ENCODE measurements around the gene ATP5ME. TPM values are rescaled to one million over a fixed set of nuclear protein-coding genes. Genes with fewer than 3 reads are reported as not detected.
"Not testable (repeated sequence)": the region's sequence is repeated elsewhere in the genome, so short reads cannot be mapped to it uniquely, and the experiment has no call there.

The ATP5ME gene
- total RNA-seq, 2 donors from 2014 or later, result 383 to 496 TPM

GRCh38 chr4:706083-706633 lies 32.1 kb upstream of the ATP5ME start:
- intact Hi-C loops (cut with DNase I, micrococcal nuclease); ATAC-seq; DNase-seq: not testable (repeated sequence)

DNA sequence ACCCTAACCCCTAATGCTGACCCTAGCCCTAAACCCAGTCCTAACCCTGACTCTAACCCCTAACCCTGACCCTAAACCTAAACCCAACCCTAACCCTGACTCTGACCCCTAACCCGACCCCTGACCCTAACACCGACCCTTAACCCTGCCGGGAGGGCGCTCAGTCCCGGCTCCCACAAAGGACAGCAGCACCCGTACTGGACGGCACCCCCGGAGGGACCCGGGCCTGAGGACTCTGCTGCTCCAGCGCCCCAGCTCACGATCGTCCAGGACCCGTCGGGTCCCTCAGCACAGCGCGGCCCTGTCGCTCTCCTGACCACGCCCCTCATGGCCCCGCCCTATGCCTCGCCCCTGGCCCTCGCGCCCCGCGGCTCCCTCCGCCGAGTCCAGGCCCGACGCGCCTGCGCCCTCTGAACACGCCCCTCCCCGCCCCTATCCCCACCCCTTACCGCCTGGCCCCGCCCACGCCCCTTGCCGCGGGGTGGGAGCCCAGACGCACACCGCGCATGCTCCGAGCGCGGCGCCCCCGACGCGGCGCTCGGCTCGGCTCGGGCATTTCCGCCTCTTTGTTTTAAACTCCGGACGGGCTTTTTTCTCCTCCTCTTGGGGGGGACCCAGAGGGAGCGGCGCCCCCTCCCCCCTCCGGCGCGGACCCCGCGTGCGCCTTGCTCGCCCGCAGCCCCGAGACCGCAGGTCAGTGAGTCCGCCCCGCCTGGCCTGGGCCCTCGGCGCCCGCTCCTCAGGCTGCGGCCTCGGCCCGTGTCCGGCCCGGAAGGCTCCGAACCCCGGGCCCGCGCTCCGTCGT lies 31.4 kb upstream of the ATP5ME start, which contains the start of gene PCGF3:
Gene PCGF3 (plus strand): TSS at position 555 of the 805 bp plus-strand sequence. CDS start 27,849 bp downstream, outside the sequence.
- intact Hi-C loops (cut with DNase I, micrococcal nuclease), result no loop called here
- ATAC-seq (peak; percentile 94), DNase-seq (peak; percentile 96 to 99)

DNA sequence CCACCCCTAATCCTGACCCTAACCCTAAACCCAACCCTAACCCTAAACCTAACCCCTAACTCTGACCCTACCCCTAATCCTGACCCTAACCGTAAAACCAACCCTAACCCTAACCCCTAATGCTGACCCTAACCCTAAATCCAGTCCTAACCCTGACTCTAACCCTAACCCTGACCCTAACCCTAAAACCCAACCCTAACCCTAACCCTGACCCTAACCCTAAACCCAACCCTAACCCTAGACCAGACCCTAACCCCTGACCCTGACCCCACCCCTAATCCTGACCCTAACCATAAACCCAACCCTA lies 30.8 kb upstream of the ATP5ME start:
- ATAC-seq, result no peak
- intact Hi-C loops (cut with DNase I, micrococcal nuclease), result no loop called here
- no peak for DNase-seq

DNA sequence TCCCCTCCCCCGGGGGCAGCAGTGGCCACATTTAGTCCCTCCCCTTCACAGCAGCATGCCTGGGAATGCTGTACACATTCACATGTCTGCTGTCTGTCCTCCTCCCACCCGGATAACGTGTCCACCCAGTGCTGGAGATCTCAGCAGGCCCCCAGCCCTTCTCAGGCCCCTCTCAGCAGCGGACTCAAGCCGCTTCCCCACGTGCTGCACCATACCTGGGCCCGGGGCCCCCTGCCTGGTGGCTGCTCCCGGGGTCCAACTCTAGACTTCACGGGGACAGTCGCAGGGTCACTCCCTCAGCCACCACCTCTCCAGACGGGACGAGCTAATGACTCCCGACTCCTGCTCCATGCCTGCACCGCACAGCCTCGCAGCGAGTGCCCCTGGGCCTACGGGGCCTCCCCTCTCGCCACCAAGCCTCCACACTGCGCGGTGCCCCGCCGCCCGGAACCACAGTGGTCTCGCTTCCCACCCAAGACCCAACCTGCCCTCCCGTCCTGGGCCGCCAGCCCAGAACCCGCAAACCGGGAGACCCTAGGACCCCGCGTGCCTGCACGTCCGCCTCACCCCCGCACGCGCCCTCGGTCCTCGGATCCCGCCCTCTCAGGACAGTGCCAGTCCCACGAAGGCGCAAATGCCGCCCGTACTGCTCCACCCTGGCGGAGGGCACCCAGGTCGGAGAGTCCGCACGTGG lies 30.3 kb upstream of the ATP5ME start:
- intact Hi-C loops (cut with DNase I, micrococcal nuclease), result no loop called here
- DNase-seq (no peak), ATAC-seq (no peak)

DNA sequence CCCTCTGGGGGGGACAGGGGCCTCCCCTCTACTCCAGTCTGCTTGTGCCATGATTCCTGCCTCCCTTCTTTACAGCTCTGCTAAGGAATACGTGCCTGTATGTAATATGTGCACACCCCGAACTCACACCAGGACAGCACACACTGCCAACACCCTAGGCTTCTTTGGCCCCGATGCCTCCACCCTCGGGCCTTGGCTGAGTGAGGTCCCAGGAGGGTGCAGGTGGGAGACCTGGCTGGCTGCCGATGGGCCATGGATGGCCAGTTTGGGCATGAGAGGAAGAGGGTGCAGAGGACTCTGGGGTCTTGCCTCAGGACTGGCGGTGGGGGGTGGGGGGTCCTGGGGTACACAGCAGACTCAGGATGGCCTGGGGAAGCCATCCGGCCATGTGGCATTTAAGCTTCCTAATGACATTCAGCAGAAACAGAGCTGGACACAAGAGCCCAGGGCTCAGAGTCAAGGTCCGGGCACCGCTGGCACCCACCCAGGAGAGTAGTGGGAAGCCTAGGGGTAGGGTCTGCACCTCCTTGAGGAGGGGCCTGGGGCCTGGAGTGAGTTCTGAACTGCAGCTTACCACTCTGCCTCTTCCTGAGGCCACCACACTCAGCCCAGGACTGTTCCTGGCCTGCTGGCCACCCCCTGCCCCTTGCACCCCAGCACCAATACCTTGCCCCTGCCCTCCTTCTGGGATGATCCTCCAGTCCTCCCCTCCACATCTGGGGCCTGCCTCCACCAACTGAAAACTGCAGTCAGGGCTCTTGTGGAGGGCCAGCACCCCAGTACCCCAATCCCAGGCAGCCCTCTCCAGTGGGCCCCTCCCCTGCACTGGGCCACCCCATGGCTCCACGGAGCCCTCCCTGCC lies 29.5 kb upstream of the ATP5ME start:
- intact Hi-C loops (cut with DNase I, micrococcal nuclease), result no loop called here
- DNase-seq, result no peak
- no peak for ATAC-seq

GRCh38 chr4:702618-703048 lies 28.6 kb upstream of the ATP5ME start:
- intact Hi-C loops (cut with DNase I, micrococcal nuclease), result no loop called here
- ATAC-seq (no peak), DNase-seq (no peak)

DNA sequence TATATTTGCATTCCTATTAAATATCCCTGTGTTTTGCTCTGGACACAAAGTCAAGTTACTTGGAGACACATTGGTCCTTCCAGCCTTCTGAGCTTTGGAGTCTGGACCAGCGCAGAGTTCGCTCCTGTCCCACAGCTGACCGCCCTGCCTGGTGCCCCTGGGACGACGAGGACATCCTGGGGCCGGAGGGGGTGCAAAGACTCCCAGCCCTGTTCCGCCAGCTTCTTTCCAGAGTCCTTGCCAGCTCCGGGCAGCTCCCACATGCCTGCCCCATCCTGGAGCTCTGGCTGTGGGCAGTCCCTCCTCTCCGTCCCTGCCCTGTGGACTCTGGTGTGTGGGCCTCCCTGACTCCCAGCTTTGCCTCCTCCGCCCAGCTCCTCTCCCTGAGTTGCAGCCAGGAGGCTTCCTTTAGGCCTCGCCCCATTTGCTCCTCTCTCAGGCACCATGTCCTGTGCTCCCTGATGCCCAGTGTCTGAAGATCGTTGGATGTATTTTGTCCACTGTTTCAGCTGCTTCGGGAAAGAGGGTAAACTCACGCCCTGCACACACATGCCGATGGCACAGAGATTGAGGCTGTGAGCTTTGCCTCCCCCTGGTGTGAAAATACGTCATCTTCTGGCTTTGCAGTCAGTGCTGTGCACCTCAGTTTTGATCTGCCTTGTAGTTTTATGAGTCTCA lies 26.6 kb upstream of the ATP5ME start:
- DNase-seq (no peak), ATAC-seq (no peak)
- intact Hi-C loops (cut with DNase I, micrococcal nuclease), result no loop called here

DNA sequence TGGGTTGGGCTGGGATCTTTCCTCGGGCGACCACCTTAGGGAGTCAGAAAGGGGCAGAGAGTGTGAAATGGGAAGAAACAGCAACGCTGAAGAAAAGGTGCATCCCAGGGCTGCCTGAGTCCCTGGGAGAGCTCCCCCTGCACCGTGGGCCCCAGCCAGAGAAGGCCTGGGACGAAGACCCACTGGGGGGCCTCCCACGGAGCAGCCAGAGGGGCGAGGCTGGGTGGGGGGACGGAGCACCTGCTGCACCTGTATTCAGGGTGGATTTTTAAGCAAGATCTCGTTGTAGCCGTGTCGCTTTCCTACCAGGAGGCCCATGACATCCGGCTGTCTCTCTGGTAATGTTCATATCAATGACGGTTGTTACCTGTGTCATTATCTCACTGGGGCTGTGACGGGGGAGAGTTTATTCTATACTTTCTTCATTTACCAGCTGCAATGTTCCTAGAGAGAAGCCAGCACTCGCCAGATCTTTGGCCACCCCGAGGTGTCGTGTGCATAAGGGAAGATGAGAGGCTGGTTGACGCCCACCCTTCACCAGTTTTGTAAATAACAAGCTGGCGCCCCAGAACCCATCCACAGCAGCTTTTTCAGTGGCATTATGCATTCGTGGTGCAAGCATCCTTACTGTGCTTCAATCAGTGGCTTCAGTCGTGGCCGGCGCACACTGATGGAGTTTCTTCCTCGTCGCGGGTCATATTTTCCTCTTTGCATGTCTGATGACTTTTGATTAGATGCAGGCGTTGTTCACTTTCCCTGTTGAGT lies 25.9 kb upstream of the ATP5ME start:
- no peak for DNase-seq
- ATAC-seq, result no peak
- intact Hi-C loops (cut with DNase I, micrococcal nuclease), result no loop called here

- DNase-seq; ATAC-seq; intact Hi-C loops (cut with DNase I, micrococcal nuclease): not testable (repeated sequence)
These were observed 20.4 kb upstream of the ATP5ME start for GRCh38 chr4:694341-694940.

GRCh38 chr4:692771-693554 lies 18.9 kb upstream of the ATP5ME start:
- intact Hi-C loops (cut with DNase I, micrococcal nuclease), result no loop called here
- no peak for ATAC-seq

GRCh38 chr4:689723-690122 lies 15.6 kb upstream of the ATP5ME start:
- ATAC-seq, result no peak
- intact Hi-C loops (cut with DNase I, micrococcal nuclease), result no loop called here
- no peak for DNase-seq

More at GRCh38 chr4:692771-693554, 18.9 kb upstream of the ATP5ME start:
- no peak for DNase-seq

GRCh38 chr4:688854-689681 lies 15.0 kb upstream of the ATP5ME start, which contains the start of gene SLC49A3:
TSS of gene SLC49A3 (minus strand) at chr4:689151. CDS start at chr4:689127, 24 bp downstream.
- intact Hi-C loops (cut with DNase I, micrococcal nuclease), result no loop called here
- ATAC-seq (peak; percentile 27), DNase-seq (no peak)

- peak; percentile 38 for ATAC-seq
- peak in 1 of 2 donors; percentile 58 for DNase-seq
- intact Hi-C loops (cut with DNase I, micrococcal nuclease), result no loop called here
These were observed 14.1 kb upstream of the ATP5ME start for GRCh38 chr4:687971-688853.

GRCh38 chr4:687048-687970 lies 13.2 kb upstream of the ATP5ME start:
- ATAC-seq, result peak; percentile 77
- DNase-seq, result peak; percentile 87 to 96
- intact Hi-C loops (cut with DNase I, micrococcal nuclease), result no loop called here
